Measurements from ENCODE around the gene UGT3A2. TPM values are rescaled to one million over a fixed set of nuclear protein-coding genes. Genes with fewer than 3 reads are reported as not detected.

UGT3A2 gene
- total RNA-seq, 3 donors from 2014 or later (not counting 1 experiment from before 2014, with no cell fraction given) = 0.25 TPM; not detected in 1

GRCh38 chr5:35987776-35988175 lies 78.9 kb downstream of the UGT3A2 start:
- Mint-ChIP-seq H3K9me3 (peaks cover 3 to 8% of the 10 kb centered on the region in 2 donors), H3K4me3 (no peak overlapping the region), H3K27me3 (ENCODE audit: low read depth in 2 of 2) (peaks cover 9 to 16% of the 10 kb centered on the region in 2 donors), H3K4me1 (no peaks in the 10 kb centered on the region), H3K36me3 (peaks cover 5% of the 10 kb centered on the region), H3K27ac (no peak overlapping the region)
- intact Hi-C loops (cut with micrococcal nuclease) = no loop called here
- no peak for TF ChIP-seq CTCF (IDR thresholded peaks at IDR 0.05)
- no peaks in the 10 kb centered on the region for H3K36me3 ChIP-seq (ENCODE audit: control insufficient read depth, insufficient read depth, low read length)
- no peaks in the 10 kb centered on the region for H3K4me1 ChIP-seq (ENCODE audit: control insufficient read depth, insufficient read depth, low read length)
- H3K9me3 ChIP-seq (ENCODE audit: control insufficient read depth, insufficient read depth, low read length) = no peaks in the 10 kb centered on the region
- H3K4me3 ChIP-seq (ENCODE audit: low read length) = no peak overlapping the region
- no peaks in the 10 kb centered on the region for H3K27me3 ChIP-seq (ENCODE audit: control insufficient read depth, insufficient read depth, low read length)
- ATAC-seq = no peak
- H3K27ac ChIP-seq (ENCODE audit: low read length) = no peak overlapping the region
- no peak for DNase-seq
- 80% methylated on average over 1 of the region's 3 CpGs for WGBS (ENCODE audit: insufficient coverage)

Other genes starting within 250 kb of the UGT3A2 start
- gene IL7R, start 210.0 kb downstream of the UGT3A2 start, total RNA-seq = 10 to 100 TPM; 22.0 to 42.7 (median 30.4) TPM
- not detected for gene CAPSL, start 128.3 kb downstream of the UGT3A2 start, total RNA-seq
- not detected for gene UGT3A1, start 75.5 kb downstream of the UGT3A2 start, total RNA-seq
- gene LMBRD2, start 85.0 kb upstream of the UGT3A2 start, total RNA-seq = 1 to 10 TPM; 6.9 to 9.8 (median 9.6) TPM
- 10 to 100 TPM; 12.0 to 20.5 (median 15.0) TPM for gene SKP2, start 85.2 kb upstream of the UGT3A2 start, total RNA-seq
- 10 to 100 TPM; 13.1 to 16.2 (median 14.3) TPM for gene NADK2, start 175.0 kb upstream of the UGT3A2 start, total RNA-seq
- not detected for gene RANBP3L, start 235.0 kb upstream of the UGT3A2 start, total RNA-seq